Ovary (tissue), 9 donors: ENCODE results near the gene HOXD11. TPM values are rescaled to one million over a fixed set of nuclear protein-coding genes. Genes with fewer than 3 reads are reported as not detected.
A peak's percentile ranks its signal among the peaks of the same experiment; 100 is the strongest.

Experiments
- DNase-seq, 5 donors: peaks; one replicate each; pipeline ENCODE4 v3.0.0-alpha.2; 2019 to 2020
- H3K27ac ChIP-seq, 2 donors: fragments of 200-600 bp; one replicate each; pipeline versions ENCODE4 v1.5.1 to v1.8.0; 2019 to 2022
- H3K27me3 ChIP-seq: fragments of 200-600 bp; one replicate; pipeline ENCODE4 v1.8.0; 2022
- H3K36me3 ChIP-seq: fragments of 200-600 bp; sonication (generic); one replicate; pipeline ENCODE4 v1.5.1; 2019
- H3K4me1 ChIP-seq: one replicate; pipeline ENCODE4 v1.8.1; 2013; ENCODE audit warnings: mild to moderate bottlenecking, moderate library complexity; ENCODE audit not compliant: insufficient read depth
- H3K4me3 ChIP-seq: fragments of 200-600 bp; sonication (generic); one replicate; pipeline ENCODE4 v1.5.1; 2017
- H3K9me3 ChIP-seq, 2 donors: fragments of 200-600 bp in 1 of 2; sonication (generic) in 1 of 2; one replicate each; pipeline versions ENCODE4 v1.5.1 to v1.8.1; 2013 to 2019; ENCODE audit warnings: mild to moderate bottlenecking in 1 of 2, moderate library complexity in 1 of 2
- CTCF ChIP-seq, 3 donors: fragments of 450-650 bp in 2 of 3; fragments of 200-600 bp in 1 of 3; IDR thresholded peaks; one replicate each; pipeline versions ENCODE4 v1.5.1 to v1.8.0; 2016 to 2022; ENCODE audit warnings: antibody characterized with exemption in 3 of 3, mild to moderate bottlenecking in 1 of 3
- EP300 ChIP-seq: sonication (generic); formaldehyde crosslinking; IDR thresholded peaks from one replicate; pipeline ENCODE4 v1.6.1; 2017; ENCODE audit warnings: antibody characterized with exemption
- POLR2A ChIP-seq: fragments of 450-650 bp; IDR thresholded peaks from one replicate; pipeline ENCODE4 v1.6.1; 2017; ENCODE audit warnings: antibody characterized with exemption, mild to moderate bottlenecking, moderate library complexity
- WGBS, 3 donors: extraction: QIAGEN DNeasy Blood & Tissue Kit in 1 of 3; methylation state at CpG; one replicate each; pipeline versions ENCODE4 v1.1.5 to v1.1.7; 2013 to 2017; 5-methylcytosine and 5-hydroxymethylcytosine counted together
- intact Hi-C, 4 donors: fragments of 100-400 bp; cut with DNase I; formaldehyde crosslinking; loops; one replicate each; pipeline versions ENCODE4 v1.11.0 to v1.15.1; 2022 to 2023
- polyA plus RNA-seq, 2 donors: library from polyadenylated mRNA; stranded (reverse); fragments of 200-250 nt in 1 of 2; fragments of 350-450 nt in 1 of 2; fragmentation: Illumina TruSeq in 1 of 2; extraction: RNeasy Lipid Tissue Mini Kit (QIAGEN cat#74804) in 1 of 2; gene quantifications; one replicate each; pipeline ENCODE4 v1.2.3, GENCODE V29; 2013 to 2014
- total RNA-seq, 7 donors: library from RNA; depleted of rRNA in 2 of 7; stranded (reverse); fragments of >200 nt in 2 of 7; fragmentation: NEBNext Ultra II Directional in 3 of 7; extraction: Animal tissue kit (Norgen Biotek cat#: 25700) in 3 of 7; gene quantifications; one replicate each; pipeline versions ENCODE4 v1.1.0 to v1.2.4, GENCODE V29; 2016 to 2023
- donor health status: DM: no; HTN: no; CAD: no; lungs with moderate emphysema.
- donor health status: DM: no; HTN: no; CAD: no.
- donor health status: Bipolar disorder and iron deficiency.
- donor health status: DM: yes; HTN: yes; CAD: no.
- donor health status: DM: no; HTN: no; CAD: no.
- donor health status: DM: yes; HTN: yes; CAD: no.

The HOXD11 gene
- total and polyA plus RNA-seq, 9 donors, result 0.07 to 1.3 (median 0.61) TPM; not detected in 4

- peak in 4 of 5 donors; percentile 38 to 62 (median 48) for DNase-seq
These were observed 32.0 kb downstream of the HOXD11 start for GRCh38 chr2:176138923-176139660.

GRCh38 chr2:176139661-176140512, 32.8 kb downstream of the HOXD11 start:
- Histone ChIP-seq H3K27me3 (no peaks in the 10 kb centered on the region), H3K4me1 (peaks cover 10% of the 10 kb centered on the region), H3K9me3 (no peaks in the 10 kb centered on the region), H3K4me3 (peak overlapping the region; percentile 53), H3K36me3 (no peaks in the 10 kb centered on the region), H3K27ac (peak overlapping the region; percentile 80 to 99)
- WGBS, 3 donors, result 5 to 6% (median 5%) methylated on average over 41 of the region's 41 CpGs
- peak; percentile 42 for TF ChIP-seq POLR2A
- no peak for TF ChIP-seq EP300
- peak; percentile 72 to 81 (median 75) for DNase-seq
- intact Hi-C loops, result loop anchor here (2.0 to 10.0 kb wide), 7 partner anchors 125 to 1125 kb away; partner anchors contain the start of genes MTX2 (in 1 of the 4) and NFE2L2 (in 1 of the 4)

More at GRCh38 chr2:176138923-176139660, 32.0 kb downstream of the HOXD11 start:
- Histone ChIP-seq H3K4me3 (peak overlapping the region; percentile 53), H3K27me3 (no peaks in the 10 kb centered on the region), H3K27ac (peak overlapping the region; percentile 80 to 99), H3K4me1 (peaks cover 16% of the 10 kb centered on the region), H3K36me3 (no peaks in the 10 kb centered on the region), H3K9me3 (no peaks in the 10 kb centered on the region)
- intact Hi-C loops, result loop anchor here in 1 of 4 donors (10.0 kb wide), 1 partner anchor 1126 kb away; the partner anchor contains the start of gene NFE2L2
- WGBS, 3 donors, result 4 to 12% (median 9%) methylated on average over 28 of the region's 28 CpGs
- TF ChIP-seq EP300 (no peak), POLR2A (no peak), CTCF (IDR thresholded peaks at IDR 0.05) (no peak)

GRCh38 chr2:176140513-176141317, 33.6 kb downstream of the HOXD11 start:
- TF ChIP-seq POLR2A (no peak), CTCF (IDR thresholded peaks at IDR 0.05) (peak; percentile 98 to 99 (median 98))
- peak; percentile 84 to 90 (median 90) for DNase-seq
- H3K4me1 ChIP-seq, result peaks cover 9% of the 10 kb centered on the region
- 7 to 18% (median 7%) methylated on average over 16 to 48 of the region's 48 CpGs for WGBS, 3 donors
- H3K9me3 ChIP-seq, result no peaks in the 10 kb centered on the region
- no peaks in the 10 kb centered on the region for H3K36me3 ChIP-seq
- H3K27ac ChIP-seq, result peak overlapping the region; percentile 80 to 99
- H3K4me3 ChIP-seq, result peak overlapping the region; percentile 53
- intact Hi-C loops, result loop anchor here (2.0 to 10.0 kb wide), 6 partner anchors 124 to 497 kb away; partner anchors contain the start of gene MTX2 (in 1 of the 4)
- H3K27me3 ChIP-seq, result no peaks in the 10 kb centered on the region

GRCh38 chr2:176142281-176142680, 35.2 kb downstream of the HOXD11 start:
- H3K36me3 ChIP-seq, result no peaks in the 10 kb centered on the region
- peak in 1 of 5 donors; percentile 3 for DNase-seq
- 85 to 89% (median 88%) methylated on average over 2 of the region's 2 CpGs for WGBS, 3 donors
- H3K4me1 ChIP-seq, result peaks cover 9% of the 10 kb centered on the region
- intact Hi-C loops, result loop anchor here in 3 of 4 donors (5.0 to 10.0 kb wide), 4 partner anchors 123 to 495 kb away; partner anchors contain the start of gene MTX2 (in 1 of the 3)
- H3K9me3 ChIP-seq, result no peaks in the 10 kb centered on the region
- no peak overlapping the region for H3K27ac ChIP-seq
- no peak overlapping the region for H3K4me3 ChIP-seq
- TF ChIP-seq POLR2A, result no peak
- no peak for TF ChIP-seq CTCF (IDR thresholded peaks at IDR 0.05)
- no peak for TF ChIP-seq EP300
- H3K27me3 ChIP-seq, result no peaks in the 10 kb centered on the region
